ENCODE measurements around the gene SHISA5. TPM values are rescaled to one million over a fixed set of nuclear protein-coding genes. Genes with fewer than 3 reads are reported as not detected.

SHISA5 gene
- total RNA-seq, 2 experiments from 2014 or later, result 78.1 to 87.2 TPM

- CTCF ChIA-PET, result interaction anchor here (0.5 to 4.3 kb wide), 9 partner anchors 9 to 177 kb away, joined by 3 to 30 read pairs (median 3); no protein-coding TSS in a partner anchor
- POLR2A ChIA-PET, result interaction anchor here (0.6 to 1.9 kb wide), 4 partner anchors 8 to 27 kb away, joined by 3 to 7 read pairs (median 4); no protein-coding TSS in a partner anchor
Observed at GRCh38 chr3:48445277-48445882, 58.6 kb downstream of the SHISA5 start.

- ChIA-PET POLR2A (interaction anchor here (0.6 kb wide), 1 partner anchor 1033 kb away, joined by 3 read pairs; no protein-coding TSS in a partner anchor), CTCF (interaction anchor here (1.5 kb wide), 1 partner anchor 10 kb away, joined by 3 read pairs; no protein-coding TSS in a partner anchor)
Observed at GRCh38 chr3:48441940-48442339, 62.0 kb downstream of the SHISA5 start.

- POLR2A ChIA-PET, result no interaction called here
Observed at GRCh38 chr3:48440590-48440958, 63.4 kb downstream of the SHISA5 start.

GRCh38 chr3:48439820-48440589 is 64.0 kb downstream of the SHISA5 start, which contains the start of the genes CCDC51 and TMA7:
TSS of gene CCDC51 (minus strand) at chr3:48440119. CDS start at chr3:48435128, 4,991 bp downstream.
TSS of gene TMA7 (plus strand) at chr3:48440257. CDS start at chr3:48440297, 40 bp downstream.
- ChIA-PET CTCF (interaction anchor here (1.0 to 1.9 kb wide), 9 partner anchors 14 to 195 kb away, joined by 4 to 11 read pairs (median 5); partner anchors contain the start of gene SLC26A6), POLR2A (interaction anchor here (0.7 to 1.1 kb wide), 5 partner anchors 23 to 166 kb away, joined by 3 to 5 read pairs (median 4); partner anchors contain the start of gene PFKFB4)

More at GRCh38 chr3:48440590-48440958, 63.4 kb downstream of the SHISA5 start:
- CTCF ChIA-PET, result interaction anchor here (1.5 to 1.9 kb wide), 3 partner anchors 11 to 33 kb away, joined by 3 to 11 read pairs (median 5); a partner anchor contains a TSS

- ChIA-PET POLR2A (no interaction called here), CTCF (interaction anchor here (1.5 to 3.2 kb wide), 4 partner anchors 37 to 207 kb away, joined by 3 to 81 read pairs (median 15); partner anchors contain the start of gene ZNF589)
Observed at GRCh38 chr3:48437812-48438211, 66.2 kb downstream of the SHISA5 start.

GRCh38 chr3:48436855-48437254 is 67.1 kb downstream of the SHISA5 start:
- ChIA-PET POLR2A (interaction anchor here (0.7 to 1.0 kb wide), 2 partner anchors 8 to 572 kb away, joined by 3 to 5 read pairs; no protein-coding TSS in a partner anchor), CTCF (interaction anchor here (0.8 to 3.2 kb wide), 38 partner anchors 9 to 242 kb away, joined by 3 to 81 read pairs (median 6); partner anchors contain the start of genes ATRIP, PFKFB4, SHISA5 and UCN2)

GRCh38 chr3:48436477-48436787 is 67.5 kb downstream of the SHISA5 start:
- POLR2A ChIA-PET, result interaction anchor here (0.9 to 1.1 kb wide), 4 partner anchors 9 to 163 kb away, joined by 3 to 5 read pairs (median 4); partner anchors contain the start of gene ATRIP
- CTCF ChIA-PET, result interaction anchor here (0.6 to 3.2 kb wide), 66 partner anchors 8 to 970 kb away, joined by 3 to 81 read pairs (median 5); partner anchors contain the start of genes ATRIP, PFKFB4, SHISA5 and UCN2

- ChIA-PET POLR2A (interaction anchor here (0.9 to 1.1 kb wide), 4 partner anchors 9 to 162 kb away, joined by 3 to 5 read pairs (median 4); partner anchors contain the start of gene ATRIP), CTCF (interaction anchor here (0.6 to 3.2 kb wide), 70 partner anchors 8 to 970 kb away, joined by 3 to 81 read pairs (median 5); partner anchors contain the start of genes ATRIP, CDC25A, PFKFB4 and SHISA5)
Observed at GRCh38 chr3:48435774-48436476, 68.0 kb downstream of the SHISA5 start.

GRCh38 chr3:48435223-48435595 is 68.8 kb downstream of the SHISA5 start:
- ChIA-PET POLR2A (no interaction called here), CTCF (interaction anchor here (0.6 to 3.2 kb wide), 34 partner anchors 9 to 247 kb away, joined by 3 to 81 read pairs (median 8); partner anchors contain the start of genes ATRIP, CDC25A, SHISA5 and ZNF589)

GRCh38 chr3:48434591-48435222 is 69.3 kb downstream of the SHISA5 start:
- CTCF ChIA-PET, result interaction anchor here (0.9 to 3.2 kb wide), 6 partner anchors 13 to 115 kb away, joined by 3 to 81 read pairs (median 8); a partner anchor contains a TSS
- POLR2A ChIA-PET, result no interaction called here

GRCh38 chr3:48433472-48434118 is 70.4 kb downstream of the SHISA5 start:
- ChIA-PET POLR2A (interaction anchor here (0.5 kb wide), 1 partner anchor 73 kb away, joined by 8 read pairs; no protein-coding TSS in a partner anchor), CTCF (interaction anchor here (0.9 to 2.9 kb wide), 3 partner anchors 33 to 116 kb away, joined by 3 to 9 read pairs (median 4); no protein-coding TSS in a partner anchor)

GRCh38 chr3:48432411-48433371 is 71.3 kb downstream of the SHISA5 start:
- POLR2A ChIA-PET, result no interaction called here
- CTCF ChIA-PET, result interaction anchor here (0.6 to 2.9 kb wide), 4 partner anchors 11 to 117 kb away, joined by 3 to 9 read pairs (median 4); no protein-coding TSS in a partner anchor

GRCh38 chr3:48431224-48432029 is 72.5 kb downstream of the SHISA5 start:
- ChIA-PET POLR2A (no interaction called here), CTCF (interaction anchor here (1.8 to 2.9 kb wide), 2 partner anchors 31 to 118 kb away, joined by 5 to 9 read pairs; no protein-coding TSS in a partner anchor)

- POLR2A ChIA-PET, result interaction anchor here (0.5 kb wide), 1 partner anchor 464 kb away, joined by 5 read pairs; no protein-coding TSS in a partner anchor
- CTCF ChIA-PET, result interaction anchor here (1.3 to 1.8 kb wide), 2 partner anchors 30 to 157 kb away, joined by 3 to 5 read pairs; no protein-coding TSS in a partner anchor
Observed at GRCh38 chr3:48430708-48431101, 73.3 kb downstream of the SHISA5 start.
